CD4-positive, alpha-beta T cell treated with Interleukin-4 for 4 hours (primary cell): ENCODE data around the gene ATP8B3.

ENCODE experiments used
- DNase-seq: peaks from one replicate; pipeline ENCODE4 v3.0.0-alpha.2; 2020

The ATP8B3 gene

GRCh38 chr19:1790054-1790792, 21.9 kb downstream of the ATP8B3 start:
- DNase-seq = no peak

GRCh38 chr19:1789261-1790041, 22.6 kb downstream of the ATP8B3 start:
- no peak for DNase-seq

GRCh38 chr19:1787116-1787515, 25.0 kb downstream of the ATP8B3 start:
- no peak for DNase-seq

GRCh38 chr19:1786668-1787067, 25.4 kb downstream of the ATP8B3 start:
- DNase-seq = no peak

- no peak for DNase-seq
These were observed 26.8 kb downstream of the ATP8B3 start for GRCh38 chr19:1785310-1785709.

- no peak for DNase-seq
These were observed 28.2 kb downstream of the ATP8B3 start for GRCh38 chr19:1783874-1784273.

- no peak for DNase-seq
These were observed 28.7 kb downstream of the ATP8B3 start for GRCh38 chr19:1783354-1783753.

- DNase-seq = no peak
These were observed 29.6 kb downstream of the ATP8B3 start for GRCh38 chr19:1782521-1782920.

GRCh38 chr19:1780272-1780958, 31.7 kb downstream of the ATP8B3 start:
- no peak for DNase-seq

- DNase-seq = no peak
These were observed 32.5 kb downstream of the ATP8B3 start for GRCh38 chr19:1779574-1779973.

GRCh38 chr19:1777149-1777548, 34.9 kb downstream of the ATP8B3 start:
- no peak for DNase-seq

GRCh38 chr19:1776606-1777147, 35.4 kb downstream of the ATP8B3 start:
- no peak for DNase-seq

- no peak for DNase-seq
These were observed 36.0 kb downstream of the ATP8B3 start for GRCh38 chr19:1775951-1776605.

- DNase-seq = no peak
These were observed 36.9 kb downstream of the ATP8B3 start for GRCh38 chr19:1774989-1775772.

- DNase-seq = no peak
These were observed 38.9 kb downstream of the ATP8B3 start for GRCh38 chr19:1773184-1773583.

GRCh38 chr19:1770866-1771576, 41.1 kb downstream of the ATP8B3 start:
- DNase-seq = no peak

- no peak for DNase-seq
These were observed 42.5 kb downstream of the ATP8B3 start for GRCh38 chr19:1769645-1769985.

GRCh38 chr19:1768918-1769644, 43.0 kb downstream of the ATP8B3 start:
- DNase-seq = no peak

- no peak for DNase-seq
These were observed 43.8 kb downstream of the ATP8B3 start for GRCh38 chr19:1768248-1768647.

GRCh38 chr19:1767464-1767933, 44.6 kb downstream of the ATP8B3 start:
- peak; percentile 40 for DNase-seq
